ENCODE measurements around the gene AGPAT1. TPM values are rescaled to one million over a fixed set of nuclear protein-coding genes. Genes with fewer than 3 reads are reported as not detected.

The AGPAT1 gene
- total RNA-seq, 4 donors from 2014 or later: 32.0 to 58.7 (median 42.0) TPM

GRCh38 chr6:32191696-32192607 is 16.1 kb upstream of the AGPAT1 start:
- Histone ChIP-seq H3K9me3 (no peaks in the 10 kb centered on the region), H3K36me3 (peaks cover 0 to 3% of the 10 kb centered on the region in 2 donors), H3K27me3 (no peaks in the 10 kb centered on the region), H3K27ac (peak overlapping the region; percentile 96 to 99 (median 98)), H3K4me1 (peaks cover 35 to 41% of the 10 kb centered on the region in 2 donors), H3K4me3 (peak overlapping the region in 3 of 4 donors; percentile 7 to 29 (median 28))
- intact Hi-C loops (cut with DNase I; ENCODE audit: low total_unique reads) (loop anchor here (10.0 kb wide), 1 partner anchor 1477 kb away; the partner anchor contains the start of gene MDC1), in situ Hi-C loops (cut with MboI; ENCODE audit: low sequenced_read_pairs in 4 of 4) (loop anchor here in 3 of 4 donors (5.0 to 25.0 kb wide), 8 partner anchors 65 to 1580 kb away; partner anchors contain the start of genes BRD2 (in 3 of the 3), HLA-DMA (in 3 of the 3), APOM (in 2 of the 3) and ATF6B (in 2 of the 3))
- ATAC-seq: no peak
- no peak for DNase-seq
- TF ChIP-seq, protein P1, sequence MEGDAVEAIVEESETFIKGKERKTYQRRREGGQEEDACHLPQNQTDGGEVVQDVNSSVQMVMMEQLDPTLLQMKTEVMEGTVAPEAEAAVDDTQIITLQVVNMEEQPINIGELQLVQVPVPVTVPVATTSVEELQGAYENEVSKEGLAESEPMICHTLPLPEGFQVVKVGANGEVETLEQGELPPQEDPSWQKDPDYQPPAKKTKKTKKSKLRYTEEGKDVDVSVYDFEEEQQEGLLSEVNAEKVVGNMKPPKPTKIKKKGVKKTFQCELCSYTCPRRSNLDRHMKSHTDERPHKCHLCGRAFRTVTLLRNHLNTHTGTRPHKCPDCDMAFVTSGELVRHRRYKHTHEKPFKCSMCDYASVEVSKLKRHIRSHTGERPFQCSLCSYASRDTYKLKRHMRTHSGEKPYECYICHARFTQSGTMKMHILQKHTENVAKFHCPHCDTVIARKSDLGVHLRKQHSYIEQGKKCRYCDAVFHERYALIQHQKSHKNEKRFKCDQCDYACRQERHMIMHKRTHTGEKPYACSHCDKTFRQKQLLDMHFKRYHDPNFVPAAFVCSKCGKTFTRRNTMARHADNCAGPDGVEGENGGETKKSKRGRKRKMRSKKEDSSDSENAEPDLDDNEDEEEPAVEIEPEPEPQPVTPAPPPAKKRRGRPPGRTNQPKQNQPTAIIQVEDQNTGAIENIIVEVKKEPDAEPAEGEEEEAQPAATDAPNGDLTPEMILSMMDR (IDR thresholded peaks at IDR 0.05 in 4 of 5, conservative IDR thresholded peaks at IDR 0.05 in 1 of 5): no peak
- TF ChIP-seq POLR2A (IDR thresholded peaks at IDR 0.05): no peak

DNA sequence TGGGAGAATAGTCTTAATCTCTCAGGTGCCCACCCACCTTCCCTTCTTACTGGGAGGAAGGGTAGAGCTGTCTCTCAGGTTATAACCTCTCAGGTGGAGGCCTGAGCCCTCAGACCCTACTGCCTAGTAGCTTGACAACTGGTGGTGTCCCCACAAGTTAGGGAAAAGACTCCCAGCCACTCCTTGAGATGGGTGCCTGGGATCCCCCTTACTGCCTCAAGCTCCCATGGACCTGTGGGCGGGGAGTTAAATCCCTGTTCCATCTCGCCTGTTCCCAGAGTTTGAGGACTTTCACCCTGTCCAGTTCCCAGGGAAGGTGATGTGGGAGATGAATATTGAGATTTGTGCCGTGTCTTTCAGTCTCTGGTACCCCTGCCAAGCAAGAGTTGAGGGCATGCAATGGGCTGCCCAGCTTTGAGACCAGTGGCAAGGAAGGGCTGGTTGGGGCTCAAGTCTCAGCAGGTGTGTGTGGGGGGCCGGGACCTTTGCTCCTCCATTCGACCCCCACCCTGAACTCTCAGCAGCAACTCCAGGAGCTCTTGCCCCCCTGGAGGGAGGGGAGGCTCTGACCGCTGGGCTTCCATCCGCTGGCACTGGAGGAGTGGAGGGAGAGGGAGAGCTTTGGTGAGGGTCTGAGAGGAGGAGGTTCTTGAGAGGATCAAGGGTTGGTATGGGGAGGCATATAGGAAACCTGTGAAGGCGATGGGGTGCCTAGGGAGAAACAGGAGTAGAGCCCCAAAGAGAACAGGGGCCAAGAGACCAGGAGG is 15.2 kb upstream of the AGPAT1 start:
- Histone ChIP-seq H3K27ac (peak overlapping the region; percentile 96 to 99 (median 98)), H3K36me3 (peaks cover 0 to 5% of the 10 kb centered on the region in 2 donors), H3K27me3 (no peaks in the 10 kb centered on the region), H3K4me1 (peaks cover 34 to 45% of the 10 kb centered on the region in 2 donors), H3K9me3 (no peaks in the 10 kb centered on the region), H3K4me3 (peak overlapping the region; percentile 71 to 87 (median 78))
- DNase-seq: no peak
- intact Hi-C loops (cut with DNase I; ENCODE audit: low total_unique reads) (loop anchor here (10.0 kb wide), 1 partner anchor 1476 kb away; the partner anchor contains the start of gene MDC1), in situ Hi-C loops (cut with MboI; ENCODE audit: low sequenced_read_pairs in 4 of 4) (loop anchor here in 3 of 4 donors (5.0 to 25.0 kb wide), 8 partner anchors 64 to 1579 kb away; partner anchors contain the start of genes BRD2 (in 3 of the 3), HLA-DMA (in 3 of the 3), APOM (in 2 of the 3) and ATF6B (in 2 of the 3))
- TF ChIP-seq, protein P1 (IDR thresholded peaks at IDR 0.05 in 4 of 5, conservative IDR thresholded peaks at IDR 0.05 in 1 of 5): no peak
- no peak for TF ChIP-seq POLR2A (IDR thresholded peaks at IDR 0.05)
- no peak for ATAC-seq

- in situ Hi-C loops (cut with MboI; ENCODE audit: low sequenced_read_pairs in 4 of 4): loop anchor here in 3 of 4 donors (5.0 to 25.0 kb wide), 8 partner anchors 63 to 1578 kb away; partner anchors contain the start of genes BRD2 (in 3 of the 3), HLA-DMA (in 3 of the 3), APOM (in 2 of the 3) and ATF6B (in 2 of the 3)
Observed at GRCh38 chr6:32190054-32190851, 14.4 kb upstream of the AGPAT1 start, which contains the start of gene PBX2. Gene PBX2 (minus strand): TSS chr6:32190202. CDS start chr6:32189915, 287 bp downstream.

More at GRCh38 chr6:32190054-32190851, 14.4 kb upstream of the AGPAT1 start, which contains the start of gene PBX2:
- Histone ChIP-seq H3K4me3 (peak within 1 kb of the TSS; percentile 71 to 87 (median 78)), H3K27ac (peak within 1 kb of the TSS; percentile 96 to 99 (median 98)), H3K9me3 (no peaks in the 10 kb centered on the region), H3K4me1 (peaks cover 37 to 53% of the 10 kb centered on the region in 2 donors), H3K36me3 (peaks cover 0 to 5% of the 10 kb centered on the region in 2 donors), H3K27me3 (no peaks in the 10 kb centered on the region)
- TF ChIP-seq, protein P1 (IDR thresholded peaks at IDR 0.05 in 4 of 5, conservative IDR thresholded peaks at IDR 0.05 in 1 of 5): no peak
- peak; percentile 72 to 90 for TF ChIP-seq POLR2A (IDR thresholded peaks at IDR 0.05)
- DNase-seq (peak; percentile 94), ATAC-seq (peak; percentile 83 to 89)
- intact Hi-C loops (cut with DNase I; ENCODE audit: low total_unique reads): loop anchor here (10.0 kb wide), 1 partner anchor 1475 kb away; the partner anchor contains the start of gene MDC1
